Measurements from ENCODE around the gene BCAS1.

BCAS1 gene

GRCh38 chr20:53902968-53903651 lies 167.3 kb downstream of the BCAS1 start:
- DNase-seq: no peak

DNA sequence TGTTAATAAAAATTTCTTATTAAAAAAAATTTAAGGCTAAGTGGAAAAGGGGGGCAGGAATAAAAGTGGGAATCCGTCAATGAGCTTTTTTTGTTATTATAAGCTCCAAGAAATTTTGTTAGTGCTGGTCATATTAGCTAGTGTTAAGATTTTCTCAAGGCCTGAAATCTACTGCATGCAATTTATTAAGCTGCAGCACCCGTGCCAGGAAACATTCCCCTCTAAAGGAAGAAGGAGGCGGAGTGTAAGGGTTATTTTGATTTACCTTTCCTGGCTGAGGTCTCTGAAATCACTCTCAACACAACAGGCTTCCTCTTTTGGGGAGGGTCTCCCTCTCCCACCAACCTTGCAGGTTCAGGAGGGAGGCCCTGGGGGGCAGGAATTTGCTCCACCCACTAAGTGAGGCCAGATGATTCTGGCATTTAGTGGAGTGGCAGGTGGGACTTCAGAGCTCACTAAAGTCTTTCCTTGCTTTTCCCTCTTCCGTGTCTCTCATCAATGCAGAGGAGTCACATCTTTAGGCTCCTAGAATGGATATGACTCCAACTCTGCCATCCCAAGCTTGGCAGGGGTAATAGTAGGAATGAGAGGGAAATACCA lies 168.8 kb downstream of the BCAS1 start:
- DNase-seq: no peak

- DNase-seq: no peak
Measured at GRCh38 chr20:53901064-53901463, 169.3 kb downstream of the BCAS1 start.

DNA sequence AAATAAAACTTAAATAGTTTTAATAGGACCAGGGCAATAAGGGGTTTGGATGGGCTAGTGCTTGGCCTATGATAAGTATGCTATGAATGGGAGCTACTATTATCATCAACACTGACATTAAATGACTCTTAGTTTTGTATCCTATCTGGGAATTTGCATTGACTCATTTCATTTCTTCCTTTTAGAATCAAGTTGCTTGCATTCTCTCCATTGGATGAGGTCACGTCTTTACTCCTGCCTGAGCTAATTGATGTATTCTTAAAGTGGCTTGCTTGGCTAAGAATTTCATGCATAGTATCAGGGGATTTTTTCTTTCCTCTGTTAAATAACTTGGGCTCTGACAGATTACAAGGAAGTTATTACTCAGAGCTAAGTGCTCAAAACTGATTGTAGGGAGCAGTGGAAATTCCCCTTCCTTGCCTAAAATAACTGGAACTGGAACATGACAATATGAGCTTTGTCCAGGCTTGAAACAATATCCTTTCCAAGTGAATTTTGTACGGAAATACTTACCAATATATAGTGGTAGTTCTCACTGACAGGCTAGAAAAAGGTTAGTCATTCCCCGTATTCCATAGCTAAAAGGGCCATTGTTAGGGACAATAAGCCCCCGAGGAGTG lies 169.9 kb downstream of the BCAS1 start:
- DNase-seq: no peak

DNA sequence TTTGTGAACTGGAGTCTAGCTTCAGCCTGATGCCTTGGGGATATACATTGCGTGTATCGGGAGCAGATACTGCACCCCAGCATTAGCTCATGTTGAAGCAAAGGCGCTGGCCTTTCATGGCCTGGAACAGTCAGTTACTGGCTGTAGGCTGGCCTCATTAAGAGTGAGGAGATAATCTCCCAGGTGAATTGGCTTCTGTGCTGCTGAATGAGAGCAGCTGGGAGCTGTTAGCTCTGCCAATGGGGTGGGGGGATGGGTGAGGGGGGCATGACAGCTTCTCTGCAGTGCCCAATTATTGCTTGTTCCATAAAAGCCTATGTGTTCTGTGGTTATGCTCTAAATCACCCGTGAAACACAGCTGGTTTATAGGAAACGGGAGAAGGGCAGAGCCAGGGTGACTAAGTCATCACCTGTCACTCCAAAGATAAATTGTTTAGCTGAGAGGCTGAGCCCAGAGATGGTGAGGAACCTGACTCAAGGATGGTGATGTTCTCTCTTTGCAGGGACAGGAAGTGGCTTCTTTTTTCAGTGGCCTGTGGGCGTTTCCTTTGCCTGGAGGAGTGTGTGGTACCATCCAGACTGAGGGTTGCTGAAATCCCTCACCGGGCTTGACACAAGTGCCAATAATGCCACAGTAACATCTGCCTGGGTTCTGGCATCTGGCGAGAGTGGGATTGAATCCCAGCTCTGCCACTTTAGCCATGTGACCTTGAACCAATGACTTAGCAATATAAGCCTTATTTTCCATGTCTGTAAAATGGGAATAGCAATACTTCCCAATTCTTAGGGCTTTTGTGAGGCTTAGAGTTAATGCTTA lies 170.8 kb downstream of the BCAS1 start:
- DNase-seq: no peak

- DNase-seq: no peak
Measured at GRCh38 chr20:53898556-53898931, 171.8 kb downstream of the BCAS1 start.

DNA sequence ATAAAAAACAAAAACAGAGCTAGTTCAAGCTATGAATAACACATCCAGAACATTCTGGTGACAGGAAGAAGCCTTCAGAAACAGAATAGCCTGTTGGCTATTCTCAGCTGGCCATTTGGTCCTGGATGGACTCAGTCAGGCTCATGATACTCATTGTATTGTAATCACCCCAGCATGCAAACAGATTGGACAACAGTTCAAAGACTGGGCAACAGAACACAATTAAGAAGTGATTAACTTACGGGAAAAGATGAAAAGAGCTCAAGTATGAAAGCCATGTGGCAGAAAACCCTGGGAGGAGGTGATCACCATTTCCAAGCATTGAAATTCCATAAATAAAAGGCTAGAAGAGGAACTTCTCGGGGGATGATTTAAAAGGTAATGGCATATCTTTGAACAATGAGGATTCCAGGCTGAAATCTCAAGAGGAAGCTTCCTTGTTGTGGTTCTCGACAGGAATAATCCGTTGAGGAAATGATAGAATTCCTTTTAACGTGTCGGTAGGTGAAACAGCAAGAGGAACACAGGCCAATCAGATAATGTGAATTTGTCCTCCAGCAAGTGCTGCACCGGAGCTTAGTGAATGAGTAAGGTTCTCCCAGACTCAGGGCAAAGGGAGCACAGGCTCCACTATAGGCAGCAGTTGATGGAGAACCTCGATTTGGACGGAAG lies 172.4 kb downstream of the BCAS1 start:
- DNase-seq: no peak

GRCh38 chr20:53896647-53897046 lies 173.7 kb downstream of the BCAS1 start:
- no peak for DNase-seq

DNA sequence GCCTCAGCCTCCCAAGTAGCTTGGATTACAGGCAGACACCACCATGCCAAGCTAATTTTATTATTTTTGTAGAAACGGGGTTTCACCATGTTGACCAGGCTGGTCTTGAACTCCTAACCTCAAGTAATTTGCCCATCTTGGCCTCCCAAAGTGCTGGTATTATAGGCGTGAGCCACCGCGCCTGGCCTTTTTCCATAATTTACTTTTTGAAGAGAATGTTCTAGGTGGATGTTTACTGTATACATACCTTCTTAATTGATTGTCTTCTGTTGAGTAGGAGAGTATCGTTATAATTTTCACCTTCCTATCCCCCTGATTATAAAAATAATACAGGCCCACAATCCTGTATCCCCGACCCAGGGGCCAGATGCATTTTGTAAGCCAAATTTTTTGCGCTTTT lies 174.4 kb downstream of the BCAS1 start:
- DNase-seq: no peak

DNA sequence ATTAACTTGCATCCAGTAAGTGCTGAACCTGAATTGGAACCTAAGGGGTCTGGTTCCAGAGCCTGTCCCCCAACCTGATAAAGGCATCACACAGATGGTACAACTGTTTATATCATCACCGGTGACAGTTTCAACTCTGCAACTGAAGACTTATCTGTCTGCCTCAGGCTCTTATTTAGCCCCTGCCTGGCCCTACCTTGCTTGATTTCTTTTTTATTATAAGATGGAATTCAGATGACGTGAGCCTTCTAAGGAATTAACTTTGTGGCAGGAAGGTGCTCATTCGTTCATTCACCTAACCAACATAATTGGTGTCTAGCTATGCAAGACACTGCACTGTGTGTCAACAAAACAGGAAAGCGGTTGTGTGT lies 175.0 kb downstream of the BCAS1 start:
- DNase-seq: no peak

- no peak for DNase-seq
Measured at GRCh38 chr20:53894707-53895384, 175.5 kb downstream of the BCAS1 start.

Measured in C1 segment of cervical spinal cord (tissue), 14 donors.